Measurements from ENCODE around the gene ABHD2.

- TF ChIP-seq, protein P1, sequence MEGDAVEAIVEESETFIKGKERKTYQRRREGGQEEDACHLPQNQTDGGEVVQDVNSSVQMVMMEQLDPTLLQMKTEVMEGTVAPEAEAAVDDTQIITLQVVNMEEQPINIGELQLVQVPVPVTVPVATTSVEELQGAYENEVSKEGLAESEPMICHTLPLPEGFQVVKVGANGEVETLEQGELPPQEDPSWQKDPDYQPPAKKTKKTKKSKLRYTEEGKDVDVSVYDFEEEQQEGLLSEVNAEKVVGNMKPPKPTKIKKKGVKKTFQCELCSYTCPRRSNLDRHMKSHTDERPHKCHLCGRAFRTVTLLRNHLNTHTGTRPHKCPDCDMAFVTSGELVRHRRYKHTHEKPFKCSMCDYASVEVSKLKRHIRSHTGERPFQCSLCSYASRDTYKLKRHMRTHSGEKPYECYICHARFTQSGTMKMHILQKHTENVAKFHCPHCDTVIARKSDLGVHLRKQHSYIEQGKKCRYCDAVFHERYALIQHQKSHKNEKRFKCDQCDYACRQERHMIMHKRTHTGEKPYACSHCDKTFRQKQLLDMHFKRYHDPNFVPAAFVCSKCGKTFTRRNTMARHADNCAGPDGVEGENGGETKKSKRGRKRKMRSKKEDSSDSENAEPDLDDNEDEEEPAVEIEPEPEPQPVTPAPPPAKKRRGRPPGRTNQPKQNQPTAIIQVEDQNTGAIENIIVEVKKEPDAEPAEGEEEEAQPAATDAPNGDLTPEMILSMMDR (IDR thresholded peaks at IDR 0.05), result no peak
- TF ChIP-seq NFYB (CRISPR knock-in tag; conservative IDR thresholded peaks at IDR 0.05; ENCODE audit: low read depth), result no peak
- TF ChIP-seq ZBTB43 (CRISPR knock-in tag; IDR thresholded peaks at IDR 0.05), result no peak
- TF ChIP-seq PREB (CRISPR knock-in tag; IDR thresholded peaks at IDR 0.05; ENCODE audit: borderline replicate concordance), result no peak
- no peak for TF ChIP-seq ZNF416 (CRISPR knock-in tag; IDR thresholded peaks at IDR 0.05)
- TF ChIP-seq E2F4 (CRISPR knock-in tag; IDR thresholded peaks at IDR 0.05; ENCODE audit: borderline replicate concordance, low read depth), result no peak
- TF ChIP-seq TEAD4 (CRISPR knock-in tag; IDR thresholded peaks at IDR 0.05), result no peak
These were observed 35.8 kb upstream of the ABHD2 start for GRCh38 chr15:89052474-89052873.
